ENCODE measurements around the gene FAM43A. TPM values are rescaled to one million over a fixed set of nuclear protein-coding genes. Genes with fewer than 3 reads are reported as not detected.

FAM43A gene
- total and polyA plus RNA-seq, 2 of the 4 experiments (the other 2 are of a cell fraction), result 3.0 to 11.5 TPM

GRCh38 chr3:194689493-194689944, 3.8 kb downstream of the FAM43A start:
- POLR2A ChIA-PET (ENCODE audit: unreplicated experiment), result interaction anchor here (0.6 to 0.7 kb wide), 2 partner anchors 73 to 627 kb away, joined by 3 to 9 read pairs; no protein-coding TSS in a partner anchor
- TF ChIP-seq RAD21 (IDR thresholded peaks at IDR 0.05; ENCODE audit: low read length) (no peak), CEBPB (IDR thresholded peaks at IDR 0.05; ENCODE audit: low read depth, low read length) (no peak), NFE2L2 (IDR thresholded peaks at IDR 0.05; ENCODE audit: low read depth, low read length) (no peak), POLR2A (IDR thresholded peaks at IDR 0.05; ENCODE audit: low read depth, low read length) (no peak), RCOR1 (IDR thresholded peaks at IDR 0.05; ENCODE audit: insufficient replicate concordance, low read length) (no peak), MXI1 (IDR thresholded peaks at IDR 0.05; ENCODE audit: borderline replicate concordance, low read depth, low read length) (no peak)

More at GRCh38 chr3:194689493-194689944, 3.8 kb downstream of the FAM43A start:
- no peaks in the 10 kb centered on the region for H3K9me3 ChIP-seq (ENCODE audit: control insufficient read depth, insufficient read depth, low read length)
- peaks cover 33% of the 10 kb centered on the region for H4K20me1 ChIP-seq (ENCODE audit: insufficient read depth, low read length)
- H2BK5ac ChIP-seq (ENCODE audit: low read depth, low read length, poor library complexity, severe bottlenecking), result peak overlapping the region; percentile 19
- H3K4me3 ChIP-seq (ENCODE audit: insufficient read depth, low read depth, low read length), result no peak overlapping the region
- CTCF ChIA-PET, result interaction anchor here (0.9 kb wide), 1 partner anchor 24 kb away, joined by 3 read pairs; no protein-coding TSS in a partner anchor
- H4K91ac ChIP-seq (ENCODE audit: insufficient read depth, low read depth, low read length), result no peak overlapping the region; the same call in none of the 2 replicates
- peaks cover 14% of the 10 kb centered on the region; the same call in 1 of the 2 replicates for H3K36me3 ChIP-seq (ENCODE audit: control insufficient read depth, insufficient read depth, low read length)
- intact Hi-C loops (cut with micrococcal nuclease) (loop anchor here (2.0 to 5.0 kb wide), 4 partner anchors 37 to 313 kb away; no protein-coding TSS in a partner anchor), in situ Hi-C loops (cut with MboI; ENCODE audit: low sequenced_read_pairs) (no loop called here), dilution Hi-C loops (cut with HindIII; ENCODE audit: low sequenced_read_pairs, unreplicated experiment) (no loop called here)
- DNase-seq (peak; percentile 78), ATAC-seq (ENCODE audit: low read depth) (peak; percentile 19)
- 11% methylated on average over 4 of the region's 9 CpGs; no CpG with 5 or more reads in 1 of the 2 experiments for WGBS, 2 experiments (ENCODE audit: extremely low coverage in 2 of 2, insufficient read length in 1 of 2)
- peak overlapping the region; percentile 77; the same call in 1 of the 2 replicates for H3K27ac ChIP-seq (ENCODE audit: insufficient read depth, low read length)
- 0 out of 2 replicates have a peak, but pooled peaks cover 2% of the 10 kb centered on the region for H3K9me1 ChIP-seq (ENCODE audit: insufficient read depth, low read length)
- H2BK120ac ChIP-seq (ENCODE audit: low read depth, low read length), result peak overlapping the region; percentile 30
- no peak overlapping the region for H2BK20ac ChIP-seq (ENCODE audit: low read depth, low read length)
- H2AFZ ChIP-seq (replicated peaks; ENCODE audit: low read length, poor library complexity), result peak overlapping the region; percentile 63
- peak overlapping the region; percentile 88; the same call in 1 of the 2 replicates for H3K18ac ChIP-seq (ENCODE audit: low read depth, low read length)
- peak overlapping the region; percentile 63; the same call in 1 of the 2 replicates for H3K9ac ChIP-seq (ENCODE audit: low read depth, low read length)
- peak overlapping the region; percentile 7; the same call in 1 of the 2 replicates for H3K56ac ChIP-seq (ENCODE audit: extremely low read depth, insufficient read depth, low read length)
- no peaks in the 10 kb centered on the region for H3K27me3 ChIP-seq (ENCODE audit: control insufficient read depth, insufficient read depth, low read length)
- peak overlapping the region; percentile 57 for H3K4ac ChIP-seq (ENCODE audit: low read depth, low read length)
- H3K23ac ChIP-seq (ENCODE audit: low read depth, low read length), result 0 out of 2 replicates have a peak overlapping the region, but pooled peaks have one; percentile 8
- BruUV-seq (replicated peaks), result no TSS peak
- peak overlapping the region; percentile 60 for H2AK9ac ChIP-seq (replicated peaks; ENCODE audit: low read depth, low read length, poor library complexity)
- peaks cover 0 to 19% of the 10 kb centered on the region in 2 experiments; a peak in 2 of 4 replicates for H3K79me1 ChIP-seq (ENCODE audit: low read depth in 1 of 2, low read length in 2 of 2)
- H2AK5ac ChIP-seq (ENCODE audit: low read depth, low read length), result no peak overlapping the region
- H2BK15ac ChIP-seq (ENCODE audit: low read depth, low read length), result no peak overlapping the region
- H3K4me1 ChIP-seq (ENCODE audit: control insufficient read depth, insufficient read depth, low read length), result peaks cover 14% of the 10 kb centered on the region
- H4K8ac ChIP-seq (ENCODE audit: low read depth in 2 of 2, low read length in 2 of 2), result no peak overlapping the region
- peak overlapping the region; percentile 63 for H3K4me2 ChIP-seq (ENCODE audit: low read depth, low read length)
- no peak overlapping the region for H3K14ac ChIP-seq (replicated peaks; ENCODE audit: low read depth, low read length)
- H4K5ac ChIP-seq (ENCODE audit: low read depth, low read length), result no peak overlapping the region; the same call in 1 of the 2 replicates

All from IMR-90 (cell line).